GM18511 (cell line): ENCODE results near the gene GARIN5B.
"Not testable (repeated sequence)": the region's sequence is repeated elsewhere in the genome, so short reads cannot be mapped to it uniquely, and the experiment has no call there.

Experiments used
- ATAC-seq: cut with Tn5 transposase; IDR thresholded peaks from one replicate; pipeline ENCODE4 v1.9.1; 2021; ENCODE audit warnings: mild to moderate bottlenecking, moderate library complexity; ENCODE audit not compliant: unreplicated experiment

GARIN5B gene

GRCh38 chr19:55352040-55352439 is 11.0 kb downstream of the GARIN5B start:
- ATAC-seq: no peak

DNA sequence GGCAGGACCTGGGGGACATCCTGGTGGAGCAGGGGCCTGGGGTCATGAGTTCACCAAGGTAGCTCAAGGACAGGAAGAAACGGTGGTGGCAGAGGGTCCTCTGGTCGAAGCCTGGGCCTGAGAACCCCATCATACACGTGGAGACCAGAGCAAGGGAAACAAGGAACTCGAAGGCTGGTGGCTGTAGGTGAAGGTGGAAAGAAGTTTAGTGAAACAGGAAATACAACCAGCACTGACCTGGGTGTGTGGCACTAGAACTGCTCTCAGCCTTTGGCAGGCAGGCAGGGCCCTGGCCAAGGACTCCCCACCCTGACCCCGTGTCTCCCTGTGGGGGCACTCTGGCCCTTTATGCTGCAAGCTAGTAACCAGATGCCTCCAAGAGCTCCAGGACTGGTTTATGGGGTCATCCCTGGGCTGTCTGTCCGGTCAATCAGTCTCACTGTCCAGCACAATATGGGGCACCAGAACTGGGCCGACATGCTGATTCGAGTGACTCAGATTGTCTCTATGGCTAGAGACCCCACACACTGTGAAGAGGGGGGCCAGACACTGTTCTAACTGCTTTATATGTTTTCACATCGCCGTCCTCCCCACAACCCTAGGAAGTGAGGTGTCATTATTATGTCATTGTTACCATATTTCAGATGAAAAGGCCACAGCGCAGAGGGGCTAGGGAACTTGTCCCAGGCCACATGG is 12.3 kb downstream of the GARIN5B start:
- ATAC-seq: no peak

DNA sequence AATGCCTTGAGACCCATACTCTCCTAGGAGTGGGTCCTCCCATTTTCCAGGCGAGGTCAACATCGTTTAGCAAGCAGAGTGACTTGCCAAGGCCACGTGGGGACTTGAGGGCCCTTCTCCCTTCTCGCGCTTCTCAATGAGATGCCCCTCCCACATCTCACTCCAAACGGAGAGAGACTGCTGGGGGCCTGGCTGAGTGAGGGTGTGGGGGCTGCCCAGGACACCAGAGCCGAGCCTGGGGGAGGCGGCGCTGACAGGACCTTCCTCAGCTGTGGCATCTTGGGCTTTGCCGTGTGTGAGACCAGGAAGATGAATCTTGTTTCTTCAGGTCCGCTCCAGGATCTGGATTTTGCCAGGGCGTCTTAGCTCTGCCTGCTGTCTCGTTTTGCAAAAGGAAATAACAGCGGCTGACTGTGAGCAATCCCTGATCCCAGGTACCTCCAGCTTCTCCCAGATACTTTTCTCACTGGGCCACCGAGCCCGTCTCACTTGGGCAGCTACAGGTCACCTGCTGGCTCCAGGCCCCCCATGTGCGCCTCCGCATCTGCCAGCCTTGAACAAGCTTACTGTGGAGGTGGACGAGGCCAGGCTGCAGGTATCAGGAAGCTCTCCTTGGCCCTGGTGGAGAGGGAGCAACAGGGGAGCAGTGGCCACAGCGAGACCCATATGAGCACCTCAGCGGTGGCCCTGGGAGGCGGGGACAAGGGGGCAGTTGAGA is 14.6 kb downstream of the GARIN5B start:
- ATAC-seq: no peak

DNA sequence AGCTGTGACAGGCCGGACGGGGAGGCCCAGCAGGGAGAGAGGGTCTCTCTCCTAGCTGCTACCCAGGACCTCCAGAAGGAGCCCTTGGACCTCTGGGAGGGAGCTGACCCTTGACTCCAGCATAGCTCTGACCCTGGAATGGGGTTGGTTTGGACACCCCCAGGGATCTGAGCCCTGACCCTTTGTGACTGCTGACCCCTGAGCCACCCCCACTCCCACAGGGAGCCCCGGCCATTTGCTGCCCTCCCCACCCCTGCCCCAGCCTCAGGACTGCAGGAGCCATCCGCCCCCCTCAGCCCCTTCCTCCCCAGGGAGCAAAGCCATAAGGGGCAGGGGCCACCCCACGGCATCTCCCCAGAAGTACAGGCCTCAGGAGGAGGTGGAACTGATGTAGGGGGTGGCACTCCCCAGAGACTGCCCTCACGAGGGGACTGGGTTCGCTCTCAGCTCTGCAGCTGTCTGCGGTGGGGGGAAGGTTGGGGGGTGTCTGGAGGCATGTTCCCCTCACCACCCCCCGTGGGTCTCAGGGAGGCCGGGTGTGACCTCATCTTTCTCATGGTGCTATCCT is 15.5 kb downstream of the GARIN5B start:
- ATAC-seq: no peak

GRCh38 chr19:55346725-55347441 is 16.2 kb downstream of the GARIN5B start:
- no peak for ATAC-seq

GRCh38 chr19:55345818-55346724 is 17.0 kb downstream of the GARIN5B start:
- no peak for ATAC-seq

DNA sequence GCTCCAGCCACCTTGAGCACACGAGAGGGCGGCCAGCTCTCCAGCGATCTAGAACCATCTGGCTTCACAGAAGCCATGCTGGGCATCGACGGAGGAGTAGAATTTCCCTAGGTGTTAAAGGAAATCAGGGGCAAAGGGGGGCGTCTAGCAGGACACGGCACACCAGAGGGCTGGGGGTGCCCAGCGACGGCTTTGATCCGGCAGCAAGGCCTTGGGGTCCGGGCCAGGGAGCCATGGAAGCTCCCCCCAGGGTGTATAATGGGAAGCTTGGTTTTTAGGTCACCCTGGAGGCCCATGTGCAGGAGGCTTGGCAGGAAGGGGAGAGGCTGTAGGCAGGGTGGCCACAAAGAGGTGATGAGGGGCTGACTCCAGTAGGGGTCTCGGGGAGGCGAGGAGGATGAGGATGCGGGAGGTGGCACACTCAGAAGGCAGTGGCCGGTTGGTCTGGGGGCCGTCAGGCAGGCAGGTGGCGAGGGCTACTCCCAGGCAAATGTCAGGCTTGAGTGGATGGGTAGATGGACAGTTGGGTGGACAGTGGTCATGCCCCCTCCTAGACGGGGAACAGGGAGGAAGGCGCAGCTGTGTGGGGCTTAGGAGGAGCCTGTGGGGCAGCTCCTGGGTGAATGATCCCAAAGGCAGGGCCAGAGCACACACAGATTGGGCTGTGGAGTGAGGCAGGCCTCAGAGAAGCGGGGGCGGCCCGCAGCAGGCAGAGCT is 17.8 kb downstream of the GARIN5B start:
- no peak for ATAC-seq

DNA sequence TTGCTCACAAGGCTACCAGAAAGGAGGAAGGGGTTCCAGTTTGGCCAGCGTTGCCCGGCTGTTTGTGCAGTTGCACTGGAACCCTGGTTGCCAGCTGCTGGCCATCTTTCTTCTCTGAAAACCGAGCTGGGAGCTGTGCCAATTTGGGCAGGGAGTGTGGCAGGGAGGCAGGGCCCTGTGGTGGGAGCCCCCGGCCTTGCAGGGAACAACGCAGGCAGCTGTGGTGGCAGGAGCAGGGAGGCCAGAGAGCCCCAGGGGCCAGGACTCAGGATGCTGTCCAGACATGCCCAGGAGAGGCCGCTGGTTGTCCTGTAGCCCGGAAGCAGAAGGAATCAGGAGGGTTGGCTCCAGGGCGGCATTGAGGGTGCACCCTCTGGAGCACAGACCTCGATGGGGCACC is 18.6 kb downstream of the GARIN5B start:
- ATAC-seq: no peak

- ATAC-seq: no peak
These were observed 21.2 kb downstream of the GARIN5B start for GRCh38 chr19:55341595-55342531.

GRCh38 chr19:55341171-55341588 is 21.9 kb downstream of the GARIN5B start:
- ATAC-seq: no peak

DNA sequence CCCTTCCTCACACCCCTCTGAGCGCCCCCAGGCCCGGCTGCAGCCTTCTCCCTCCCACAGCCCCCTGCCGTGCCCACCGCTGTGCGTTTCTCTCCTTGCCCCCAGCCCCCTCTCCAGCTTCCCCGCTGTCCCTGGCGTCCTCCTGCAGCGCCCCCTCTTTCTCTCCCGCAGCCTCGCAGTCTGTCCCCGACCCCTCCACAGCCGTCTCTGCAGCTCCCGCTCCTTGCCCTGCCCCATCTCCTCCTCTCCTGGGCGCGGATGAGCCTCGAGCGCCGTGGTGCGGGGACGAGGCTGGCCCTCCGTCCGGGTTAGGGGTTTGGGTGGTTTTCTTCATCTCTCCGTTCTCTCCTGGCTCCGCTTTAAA is 22.3 kb downstream of the GARIN5B start:
- no peak for ATAC-seq

- ATAC-seq: no peak
These were observed 22.9 kb downstream of the GARIN5B start for GRCh38 chr19:55339889-55340783.

DNA sequence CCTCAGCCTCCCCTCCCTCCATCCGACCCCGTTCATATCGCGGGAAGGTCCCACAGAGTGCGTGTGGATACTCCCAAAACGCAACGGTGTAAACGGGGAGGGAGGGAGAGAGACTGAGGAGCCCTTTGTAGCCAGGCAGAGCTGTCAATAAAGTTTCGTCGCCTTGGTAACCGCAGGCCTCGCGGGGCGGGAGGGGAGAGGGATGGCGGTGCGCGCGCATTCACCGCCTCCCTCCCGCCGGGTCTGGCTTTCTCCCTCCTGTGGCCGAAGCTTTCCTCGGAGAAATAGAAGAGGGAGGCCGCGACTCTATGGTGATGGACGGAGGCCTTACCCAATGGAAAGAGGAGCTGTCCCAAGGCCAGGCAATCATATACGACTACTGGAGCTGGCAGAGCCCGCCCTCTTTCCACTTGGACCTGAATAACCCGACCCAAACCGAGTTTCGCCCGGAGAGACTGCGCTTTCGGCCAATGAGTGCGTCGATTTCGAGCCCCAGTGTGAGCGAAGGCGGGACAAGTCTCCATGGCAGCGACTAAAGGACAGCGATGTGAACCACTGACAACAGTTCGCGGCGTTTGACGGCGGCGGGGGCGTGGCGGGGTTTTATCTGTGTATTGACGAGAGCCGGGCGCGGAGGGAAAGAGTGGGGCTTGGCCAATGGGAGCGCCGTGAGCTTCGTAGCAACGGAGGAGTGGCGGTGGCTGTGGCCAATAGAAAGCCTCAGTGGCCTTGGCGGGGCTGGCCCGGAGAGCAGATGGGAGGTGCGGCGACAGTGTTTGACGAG is 23.8 kb downstream of the GARIN5B start, which contains the start of gene KMT5C:
TSS of gene KMT5C (plus strand) at position 772 of the 784 bp plus-strand sequence. CDS start 2,061 bp downstream, outside the sequence.
- ATAC-seq: peak; percentile 87

- no peak for ATAC-seq
These were observed 27.0 kb downstream of the GARIN5B start for GRCh38 chr19:55336101-55336500.

- ATAC-seq: no peak
These were observed 29.2 kb downstream of the GARIN5B start for GRCh38 chr19:55333870-55334269.

DNA sequence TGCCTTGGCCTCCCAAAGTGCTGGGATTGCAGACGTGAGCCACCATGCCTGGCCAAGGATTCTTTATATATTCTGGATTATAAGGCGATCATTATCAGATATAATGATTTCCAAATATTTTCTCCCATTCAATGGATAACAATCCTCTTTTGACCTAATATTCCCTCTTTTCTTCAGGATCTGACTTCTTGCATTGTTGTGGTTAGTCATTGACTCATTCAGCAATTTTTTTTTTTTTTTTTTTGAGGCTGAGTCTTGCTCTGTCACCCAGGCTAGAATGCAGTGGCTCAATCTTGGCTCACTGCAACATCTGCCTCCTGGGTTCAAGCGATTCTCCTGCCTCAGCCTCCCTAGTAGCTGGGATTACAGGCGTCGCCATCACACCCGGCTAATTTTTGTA is 33.3 kb downstream of the GARIN5B start:
- ATAC-seq: not testable (repeated sequence)

- ATAC-seq: not testable (repeated sequence)
These were observed 34.2 kb downstream of the GARIN5B start for GRCh38 chr19:55328774-55329318.
